Subcutaneous adipose tissue (tissue), 4 donors: ENCODE results near the gene NTN1. TPM values are rescaled to one million over a fixed set of nuclear protein-coding genes. Genes with fewer than 3 reads are reported as not detected.

ENCODE experiments used
- CTCF ChIP-seq: fragments of 450-650 bp; IDR thresholded peaks from one replicate; pipeline ENCODE4 v1.5.1; 2016; ENCODE audit warnings: low read depth, mild to moderate bottlenecking, control low read depth, antibody characterized with exemption, moderate library complexity
- total RNA-seq, 4 donors: library from RNA; depleted of rRNA; stranded (reverse); fragments of >200 nt; gene quantifications; one replicate each; pipeline ENCODE4 v1.1.0, GENCODE V29; 2016

NTN1 gene
- total RNA-seq, 4 donors from 2014 or later = 0.85 to 7.9 (median 3.2) TPM

GRCh38 chr17:9079461-9080103 lies 58.3 kb downstream of the NTN1 start:
- no peak for TF ChIP-seq CTCF

GRCh38 chr17:9080296-9080914 lies 59.1 kb downstream of the NTN1 start:
- no peak for TF ChIP-seq CTCF

GRCh38 chr17:9080983-9081382 lies 59.7 kb downstream of the NTN1 start:
- no peak for TF ChIP-seq CTCF

GRCh38 chr17:9086577-9086976 lies 65.3 kb downstream of the NTN1 start:
- TF ChIP-seq CTCF = no peak

DNA sequence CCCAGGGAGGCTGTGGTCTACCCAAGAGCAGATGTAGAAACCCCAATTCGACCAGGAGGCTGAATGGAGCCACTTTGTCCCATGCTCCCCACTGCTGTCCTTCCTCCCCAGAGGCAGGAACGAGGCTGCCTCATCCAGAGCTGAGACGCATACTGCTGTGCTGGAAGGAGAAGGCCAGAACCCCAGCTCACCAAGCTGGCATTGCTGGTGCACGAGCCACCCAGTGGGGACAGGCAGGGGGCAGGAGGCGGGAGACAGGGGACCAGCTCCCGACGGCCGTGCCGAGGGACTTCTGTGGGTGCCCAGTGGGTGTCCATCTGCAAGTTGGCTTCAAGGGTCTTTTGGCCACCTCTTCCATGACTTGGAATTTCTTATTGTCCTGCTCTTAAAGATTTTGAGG lies 66.6 kb downstream of the NTN1 start:
- TF ChIP-seq CTCF = no peak

GRCh38 chr17:9090641-9091096 lies 69.4 kb downstream of the NTN1 start:
- TF ChIP-seq CTCF = no peak

DNA sequence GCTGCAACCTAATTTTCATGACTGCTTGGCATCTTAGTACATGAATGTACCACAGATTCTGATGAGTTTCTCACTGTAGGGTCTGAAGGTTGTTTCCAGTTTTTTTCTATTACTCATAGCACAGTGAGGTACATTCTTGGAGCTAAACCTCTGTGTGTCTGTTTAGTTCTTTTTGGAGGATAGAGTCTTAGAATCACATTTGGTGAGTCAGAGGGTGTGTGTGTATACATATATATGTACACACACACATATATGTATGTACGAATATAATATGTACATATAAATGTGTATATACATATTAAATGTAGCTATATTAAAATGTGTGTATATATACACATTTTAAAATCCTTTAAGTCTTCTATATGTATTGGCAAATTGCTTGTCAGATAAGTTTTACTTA lies 72.9 kb downstream of the NTN1 start:
- no peak for TF ChIP-seq CTCF
